22Rv1 (cell line): ENCODE results near the gene WDR12.
A peak's percentile ranks its signal among the peaks of the same experiment; 100 is the strongest.

Experiments used
- H3K27ac ChIP-seq: fragments of 450-650 bp; 2 replicates; pipeline ENCODE4 v1.5.1; 2017
- CTCF ChIP-seq: fragments of 450-650 bp; IDR thresholded peaks from 2 replicates; pipeline ENCODE4 v1.5.1; 2017; ENCODE audit warnings: mild to moderate bottlenecking
- ZFX ChIP-seq: fragments of 450-650 bp; IDR thresholded peaks from 2 replicates; pipeline ENCODE4 v1.6.1; 2017; ENCODE audit warnings: antibody characterized with exemption, borderline replicate concordance

WDR12 gene

GRCh38 chr2:202847693-202848524, 63.6 kb downstream of the WDR12 start:
- TF ChIP-seq ZFX: no peak
- TF ChIP-seq CTCF: no peak

GRCh38 chr2:202844656-202845055, 66.8 kb downstream of the WDR12 start:
- no peak overlapping the region for H3K27ac ChIP-seq
- TF ChIP-seq CTCF (no peak), ZFX (no peak)

More at GRCh38 chr2:202847693-202848524, 63.6 kb downstream of the WDR12 start:
- H3K27ac ChIP-seq: no peak overlapping the region

GRCh38 chr2:202842690-202843089, 68.8 kb downstream of the WDR12 start:
- no peak for TF ChIP-seq ZFX
- TF ChIP-seq CTCF: no peak
- H3K27ac ChIP-seq: no peak overlapping the region

- no peak for TF ChIP-seq ZFX
- no peak for TF ChIP-seq CTCF
- H3K27ac ChIP-seq: no peak overlapping the region
Measured at GRCh38 chr2:202841090-202841867, 70.2 kb downstream of the WDR12 start.

- TF ChIP-seq CTCF: peak; percentile 77
- no peak for TF ChIP-seq ZFX
- no peak overlapping the region for H3K27ac ChIP-seq
Measured at GRCh38 chr2:202831242-202832220, 79.9 kb downstream of the WDR12 start.

- no peak overlapping the region for H3K27ac ChIP-seq
- TF ChIP-seq CTCF (no peak), ZFX (no peak)
Measured at GRCh38 chr2:202824901-202825300, 86.6 kb downstream of the WDR12 start.
